GM18519 (cell line): ENCODE measurements around the gene DAPK1.

ENCODE experiments used
- ATAC-seq: cut with Tn5 transposase; IDR thresholded peaks from one replicate; pipeline ENCODE4 v1.9.1; 2021; ENCODE audit warnings: mild to moderate bottlenecking, moderate library complexity; ENCODE audit not compliant: unreplicated experiment, low FRiP score

The DAPK1 gene

DNA sequence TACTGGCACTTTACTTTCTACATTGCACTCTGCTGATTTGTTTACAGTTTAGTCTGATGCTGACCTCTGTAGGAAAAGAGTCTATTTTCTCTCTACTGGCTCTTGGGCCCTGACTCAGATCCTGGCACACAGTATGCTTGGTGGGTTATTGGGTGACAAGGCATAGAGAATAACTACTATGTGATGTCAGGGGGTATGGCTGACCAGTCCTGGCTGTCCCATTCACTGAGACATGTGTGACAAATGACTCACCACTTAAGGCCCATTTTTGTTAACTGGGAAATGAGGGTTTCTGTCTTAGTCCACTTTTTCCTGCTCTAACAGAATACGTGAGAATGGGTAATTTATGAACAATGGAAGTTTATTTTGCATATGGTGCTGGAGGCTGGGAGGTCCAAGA lies 66.4 kb downstream of the DAPK1 start:
- ATAC-seq = no peak

DNA sequence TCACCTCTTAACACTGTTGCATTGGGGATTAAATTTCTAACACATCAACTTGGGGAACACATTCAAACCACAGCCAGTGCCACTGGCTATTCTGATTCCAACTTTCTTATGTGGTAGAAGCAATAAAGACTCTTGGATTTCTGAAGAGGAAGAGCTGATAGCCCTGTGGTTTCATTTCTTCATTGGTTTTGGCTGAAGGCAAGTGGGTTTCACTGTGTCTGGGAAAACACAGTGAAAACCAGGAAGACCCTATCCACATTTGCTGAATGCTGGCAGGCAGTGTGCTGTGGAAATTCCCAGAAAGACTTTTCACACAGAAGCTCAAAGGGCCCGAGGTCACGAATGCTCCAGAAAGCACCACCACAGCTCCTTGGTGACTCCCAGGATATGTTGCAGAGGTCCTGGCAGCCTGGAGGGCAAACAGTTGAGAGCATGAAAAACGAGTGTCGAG lies 67.1 kb downstream of the DAPK1 start:
- ATAC-seq = no peak

GRCh38 chr9:87567001-87567400 lies 69.3 kb downstream of the DAPK1 start:
- ATAC-seq = no peak

- no peak for ATAC-seq
Measured at GRCh38 chr9:87567571-87567970, 69.9 kb downstream of the DAPK1 start.

DNA sequence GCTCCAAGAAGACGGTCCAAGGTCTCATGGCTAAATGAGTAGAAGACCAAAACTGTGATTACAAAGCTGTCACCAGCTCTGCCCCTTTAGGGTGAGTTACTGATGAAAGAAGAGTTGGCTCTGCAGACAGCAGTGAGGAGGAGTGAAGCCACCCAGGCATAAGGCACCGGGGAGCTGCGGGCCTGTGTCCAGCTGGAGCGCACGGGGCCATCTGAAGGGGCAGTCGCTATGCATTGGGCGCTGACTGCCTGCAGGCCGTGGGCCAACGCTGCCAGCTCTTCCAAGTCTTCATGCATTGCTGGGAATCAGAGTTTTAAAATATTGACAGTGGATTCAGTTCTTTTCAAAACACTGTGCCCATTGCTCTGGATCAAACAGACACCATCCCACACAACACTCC lies 70.3 kb downstream of the DAPK1 start:
- no peak for ATAC-seq

DNA sequence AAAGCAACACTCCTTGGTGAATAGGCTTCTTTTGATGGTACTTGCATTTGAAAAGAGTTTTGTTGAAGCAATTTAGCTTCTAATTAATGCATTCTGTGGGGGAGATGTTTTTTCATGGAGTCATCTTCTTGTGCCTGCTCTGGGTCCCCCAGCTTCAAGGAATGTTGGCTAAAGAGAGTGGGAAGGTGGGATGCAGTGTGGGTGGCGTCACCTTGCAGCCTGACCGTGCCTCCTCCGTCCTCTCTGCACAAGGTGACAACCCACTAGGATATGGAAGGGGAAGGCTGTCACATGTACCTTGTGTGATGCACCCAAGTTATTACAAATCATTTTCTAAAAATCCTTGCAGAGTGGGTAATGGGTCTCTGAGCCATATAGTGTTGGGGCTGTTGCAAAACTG lies 70.7 kb downstream of the DAPK1 start:
- ATAC-seq = no peak

GRCh38 chr9:87569008-87569509 lies 71.4 kb downstream of the DAPK1 start:
- no peak for ATAC-seq

- ATAC-seq = no peak
Measured at GRCh38 chr9:87569518-87569917, 71.9 kb downstream of the DAPK1 start.

- ATAC-seq = no peak
Measured at GRCh38 chr9:87570000-87570908, 72.6 kb downstream of the DAPK1 start.

GRCh38 chr9:87572719-87573118 lies 75.1 kb downstream of the DAPK1 start:
- ATAC-seq = no peak

DNA sequence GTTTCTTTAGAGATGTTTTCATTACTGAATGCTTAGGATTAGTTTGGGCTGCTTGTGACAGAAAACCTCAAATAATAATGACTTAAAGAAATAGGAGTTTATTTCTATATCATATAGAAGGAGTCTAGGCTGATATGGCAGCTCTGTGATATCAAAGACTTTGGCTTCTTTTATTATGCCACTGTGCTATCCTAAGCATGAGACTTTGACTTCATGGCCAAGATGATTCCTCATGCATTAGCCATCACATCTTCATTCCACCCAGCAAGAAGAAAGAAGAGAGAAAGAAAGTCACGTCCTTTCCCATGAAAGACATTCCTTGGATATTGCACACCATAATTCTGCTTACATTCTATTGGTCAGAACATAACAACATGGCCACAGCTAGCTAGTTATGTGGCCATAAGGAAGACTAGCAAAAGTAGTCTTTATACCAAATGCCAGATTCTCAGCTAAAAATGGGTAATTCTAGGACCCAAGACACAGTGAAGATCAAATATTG lies 76.2 kb downstream of the DAPK1 start:
- ATAC-seq = no peak

DNA sequence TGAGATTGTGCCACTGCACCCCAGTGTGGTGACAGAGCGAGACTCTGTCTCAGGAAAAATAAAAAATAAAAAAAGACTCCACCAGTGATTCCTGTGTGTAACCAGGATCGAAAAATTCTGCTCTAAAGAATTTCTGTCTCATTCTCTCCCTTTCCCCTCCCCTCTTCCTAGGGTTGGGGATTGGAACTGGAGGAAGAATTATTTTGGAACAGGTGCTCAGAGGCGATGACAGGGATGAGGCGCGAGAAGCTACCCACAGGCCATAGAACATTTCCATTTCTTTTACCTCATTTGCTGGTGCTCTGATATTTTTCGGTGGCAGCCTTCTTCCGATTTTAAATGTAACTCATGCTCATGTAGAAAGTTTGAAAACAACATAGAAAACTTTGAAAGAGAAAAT lies 80.1 kb downstream of the DAPK1 start:
- ATAC-seq = no peak

- ATAC-seq = no peak
Measured at GRCh38 chr9:87578625-87579024, 81.0 kb downstream of the DAPK1 start.

DNA sequence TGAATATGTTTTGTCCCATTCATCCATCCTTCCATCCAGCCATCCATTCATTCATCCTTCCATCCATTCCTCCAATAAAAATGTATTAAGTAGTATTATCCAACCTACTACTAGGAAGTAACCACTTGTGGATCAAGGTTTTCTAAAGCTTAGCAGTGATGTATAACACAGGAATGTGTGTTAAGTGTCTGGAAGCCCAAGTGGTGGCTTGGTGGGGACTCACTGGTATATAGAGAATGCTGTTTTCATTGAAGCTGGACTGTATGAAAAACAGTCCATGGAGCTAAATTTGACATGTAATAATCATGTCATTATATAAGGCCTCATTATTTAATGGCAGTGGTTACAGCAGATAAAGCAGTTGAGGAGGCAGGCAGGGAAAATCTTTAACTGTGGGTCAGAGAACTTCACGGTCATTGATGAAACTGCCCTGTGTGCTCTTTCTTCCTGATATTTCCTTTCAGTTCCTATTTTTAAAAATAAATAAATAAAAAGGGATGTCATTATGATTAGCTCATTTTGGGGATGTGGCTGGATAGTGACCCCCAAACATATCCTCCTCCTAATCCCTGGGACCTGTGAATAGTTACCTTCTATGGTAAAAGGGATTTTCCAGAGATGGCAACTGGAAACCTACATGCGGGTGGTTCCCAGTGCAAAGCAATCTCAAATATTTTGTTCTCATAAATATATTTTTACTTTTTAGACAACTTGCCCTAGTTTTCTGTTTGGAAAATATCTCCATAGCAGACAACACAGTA lies 82.3 kb downstream of the DAPK1 start:
- no peak for ATAC-seq

GRCh38 chr9:87580941-87581438 lies 83.3 kb downstream of the DAPK1 start:
- no peak for ATAC-seq

- ATAC-seq = no peak
Measured at GRCh38 chr9:87581513-87581912, 83.8 kb downstream of the DAPK1 start.

DNA sequence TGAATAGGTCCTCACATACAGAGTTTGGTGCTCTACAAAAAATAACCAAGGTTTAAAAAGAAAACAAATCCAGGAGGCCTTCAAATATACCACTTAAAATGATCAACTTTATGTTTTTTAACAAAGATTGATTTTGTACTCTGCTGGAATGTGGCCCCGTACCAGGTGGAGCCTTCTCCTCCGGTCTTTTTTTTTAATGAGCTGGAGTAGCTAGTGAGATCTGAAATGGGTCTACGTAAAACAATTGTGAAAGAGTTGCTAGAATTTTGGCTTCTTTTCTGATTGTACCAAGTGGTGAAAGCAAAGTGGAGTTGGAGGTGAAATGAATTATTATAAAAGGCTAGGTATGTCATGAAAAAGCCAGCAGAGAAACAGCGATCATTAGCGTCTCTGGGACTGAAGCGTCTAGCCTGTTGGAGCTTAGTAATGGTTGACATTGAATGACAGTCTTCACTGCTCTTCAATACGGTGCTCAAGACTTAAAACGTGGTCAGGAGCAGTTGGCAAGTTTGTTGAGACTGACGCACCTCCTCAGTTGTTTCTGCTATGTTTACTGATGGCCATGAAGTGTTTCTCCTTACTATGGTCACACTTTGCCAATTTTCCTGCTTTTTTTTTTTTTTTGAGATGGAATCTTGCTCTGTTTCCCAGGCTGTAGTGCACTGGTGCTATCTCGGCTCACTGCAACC lies 84.4 kb downstream of the DAPK1 start:
- no peak for ATAC-seq

- no peak for ATAC-seq
Measured at GRCh38 chr9:87584326-87584725, 86.7 kb downstream of the DAPK1 start.

DNA sequence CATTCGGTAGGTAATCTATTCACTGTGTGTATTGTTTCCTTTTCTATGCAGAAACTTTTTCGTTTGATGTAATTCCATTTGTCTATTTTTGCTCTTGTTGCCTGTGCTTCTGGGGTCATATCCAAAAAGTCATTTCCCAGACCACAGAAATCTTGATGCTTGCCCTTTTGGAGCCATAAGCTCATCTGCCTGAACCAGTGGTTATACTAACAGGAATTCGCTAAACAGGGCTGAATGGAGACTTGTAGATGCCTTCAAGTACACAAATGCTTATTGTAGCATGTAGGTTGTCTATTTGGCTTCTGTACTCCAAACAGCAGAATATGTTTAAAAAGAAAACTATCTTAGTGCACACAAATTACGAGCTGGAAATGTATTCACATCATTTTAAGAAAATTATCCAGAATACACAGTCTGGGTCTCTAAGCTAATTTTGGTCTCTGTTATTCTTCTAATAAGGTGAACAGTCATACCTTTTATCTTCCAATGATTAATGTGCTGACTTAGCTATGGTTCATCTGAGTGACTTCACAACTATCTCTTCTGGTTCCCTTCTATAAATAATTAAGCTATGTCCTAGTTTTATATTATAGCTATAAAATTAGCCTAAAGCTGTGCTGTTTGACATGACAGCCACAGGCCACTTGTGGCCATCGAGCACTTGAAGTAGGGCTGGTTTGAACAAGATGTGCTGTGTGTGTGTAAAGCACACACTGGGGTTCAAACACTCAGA lies 87.6 kb downstream of the DAPK1 start:
- no peak for ATAC-seq
